SU-DHL-6 (cell line): ENCODE results near the gene ATF1.

ENCODE experiments used
- EZH2phosphoT487 ChIP-seq: fragments of 200-600 bp; sonication (generic), shearing (Covaris generic); conservative IDR thresholded peaks from 2 replicates; pipeline ENCODE4 v1.6.1; 2018; ENCODE audit warnings: mild to moderate bottlenecking, antibody characterized with exemption, low read length, moderate library complexity, mixed read lengths
- TF ChIP-seq, protein P1 (sequence below): fragments of 200-600 bp; sonication (generic); IDR thresholded peaks from one replicate; pipeline ENCODE4 v1.5.1; 2017; ENCODE audit warnings: antibody characterized with exemption, mild to moderate bottlenecking, low read length, moderate library complexity; ENCODE audit not compliant: insufficient read depth, poor library complexity, severe bottlenecking

- TF ChIP-seq, protein P1, sequence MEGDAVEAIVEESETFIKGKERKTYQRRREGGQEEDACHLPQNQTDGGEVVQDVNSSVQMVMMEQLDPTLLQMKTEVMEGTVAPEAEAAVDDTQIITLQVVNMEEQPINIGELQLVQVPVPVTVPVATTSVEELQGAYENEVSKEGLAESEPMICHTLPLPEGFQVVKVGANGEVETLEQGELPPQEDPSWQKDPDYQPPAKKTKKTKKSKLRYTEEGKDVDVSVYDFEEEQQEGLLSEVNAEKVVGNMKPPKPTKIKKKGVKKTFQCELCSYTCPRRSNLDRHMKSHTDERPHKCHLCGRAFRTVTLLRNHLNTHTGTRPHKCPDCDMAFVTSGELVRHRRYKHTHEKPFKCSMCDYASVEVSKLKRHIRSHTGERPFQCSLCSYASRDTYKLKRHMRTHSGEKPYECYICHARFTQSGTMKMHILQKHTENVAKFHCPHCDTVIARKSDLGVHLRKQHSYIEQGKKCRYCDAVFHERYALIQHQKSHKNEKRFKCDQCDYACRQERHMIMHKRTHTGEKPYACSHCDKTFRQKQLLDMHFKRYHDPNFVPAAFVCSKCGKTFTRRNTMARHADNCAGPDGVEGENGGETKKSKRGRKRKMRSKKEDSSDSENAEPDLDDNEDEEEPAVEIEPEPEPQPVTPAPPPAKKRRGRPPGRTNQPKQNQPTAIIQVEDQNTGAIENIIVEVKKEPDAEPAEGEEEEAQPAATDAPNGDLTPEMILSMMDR, result no peak
- TF ChIP-seq EZH2phosphoT487, result no peak
These were observed 22.8 kb downstream of the ATF1 start for GRCh38 chr12:50786498-50787231.
